Measurements from ENCODE around the gene VPS45.
"Not testable (repeated sequence)": the region's sequence is repeated elsewhere in the genome, so short reads cannot be mapped to it uniquely, and the experiment has no call there.

VPS45 gene

DNA sequence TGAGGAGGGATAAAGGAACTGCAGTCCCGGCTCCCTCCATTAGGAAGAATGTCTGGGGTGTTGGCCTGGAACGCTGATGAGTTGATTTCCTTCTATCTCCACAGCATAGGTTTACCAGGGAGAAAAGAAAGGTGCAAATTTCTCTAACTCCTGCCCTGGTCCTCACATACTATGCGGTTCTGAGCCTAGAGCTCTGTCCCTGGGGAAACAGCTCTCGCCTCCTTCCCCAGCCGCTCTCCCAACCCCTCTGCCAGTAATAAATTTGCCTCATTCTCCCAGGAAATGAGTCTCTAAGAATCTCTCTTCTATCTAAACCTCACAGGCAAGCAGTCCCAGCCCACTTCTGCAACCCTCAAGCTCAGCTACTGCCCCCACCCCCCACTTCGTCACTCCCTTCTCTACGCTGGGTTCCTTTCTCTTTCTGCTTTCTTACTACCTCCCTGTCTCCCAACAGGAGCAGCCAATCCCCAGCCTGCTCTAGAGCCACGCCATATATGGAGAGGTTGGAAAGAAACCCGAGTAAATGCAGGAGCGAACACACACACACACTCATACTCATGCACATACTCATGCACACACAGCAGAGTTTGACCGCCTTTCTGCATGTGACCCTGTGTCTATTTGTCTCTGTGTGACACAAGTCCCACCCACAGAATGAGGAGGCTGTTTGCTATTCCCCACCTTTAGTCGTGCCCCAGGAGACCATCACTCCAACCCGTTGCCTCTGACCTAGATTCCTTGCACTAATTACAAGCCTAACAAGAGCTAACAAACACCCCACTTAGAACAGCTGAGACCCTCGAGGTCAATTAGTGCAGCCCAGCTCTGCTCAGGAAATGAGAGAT, 95.5 kb downstream of the VPS45 start:
- DNase-seq, result no peak

DNA sequence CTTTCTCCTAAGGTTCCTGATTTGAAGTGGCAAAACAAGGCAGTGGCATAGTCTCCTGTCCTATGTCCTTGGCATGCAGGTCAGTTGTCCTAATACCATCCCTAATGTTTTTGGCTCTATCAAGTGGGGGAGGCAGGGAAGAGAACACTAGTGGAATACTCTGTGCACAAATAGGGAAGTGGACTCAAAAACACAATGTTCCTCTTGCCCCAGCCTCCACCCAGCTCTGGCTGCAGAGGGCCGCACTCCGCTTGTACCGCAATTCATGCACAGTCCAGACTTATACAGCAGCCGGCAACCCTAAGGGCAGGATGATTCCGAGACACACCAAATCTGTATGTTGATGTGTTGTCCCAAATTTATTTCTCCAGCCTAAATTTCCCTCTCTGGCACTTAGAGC, 96.6 kb downstream of the VPS45 start:
- no peak for DNase-seq

DNA sequence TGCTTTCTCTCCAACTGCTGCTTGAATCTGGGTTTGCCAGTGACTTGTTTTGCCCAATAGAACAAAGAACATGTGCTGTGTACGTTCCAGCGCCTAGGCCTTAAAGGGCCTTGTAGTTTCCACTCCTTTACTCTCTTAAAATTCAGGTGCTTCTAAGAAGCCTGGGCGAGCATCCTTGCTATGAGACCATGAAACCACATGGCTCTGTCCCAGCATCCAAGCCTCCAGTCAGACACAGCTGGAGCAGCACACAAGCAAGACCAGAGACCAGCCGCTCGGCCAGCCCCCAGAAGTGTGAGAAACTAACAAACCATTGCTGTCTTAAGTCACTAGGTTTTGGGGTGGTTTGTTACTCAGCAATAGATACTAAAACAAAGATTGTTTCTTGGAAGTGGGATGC, 97.2 kb downstream of the VPS45 start:
- no peak for DNase-seq

GRCh38 chr1:150165622-150166612, 98.3 kb downstream of the VPS45 start:
- peak in 2 of 4 experiments; percentile 7 to 11 for DNase-seq

- peak; percentile 4 to 31 (median 18) for DNase-seq
Measured at GRCh38 chr1:150168960-150169601, 101.5 kb downstream of the VPS45 start.

DNA sequence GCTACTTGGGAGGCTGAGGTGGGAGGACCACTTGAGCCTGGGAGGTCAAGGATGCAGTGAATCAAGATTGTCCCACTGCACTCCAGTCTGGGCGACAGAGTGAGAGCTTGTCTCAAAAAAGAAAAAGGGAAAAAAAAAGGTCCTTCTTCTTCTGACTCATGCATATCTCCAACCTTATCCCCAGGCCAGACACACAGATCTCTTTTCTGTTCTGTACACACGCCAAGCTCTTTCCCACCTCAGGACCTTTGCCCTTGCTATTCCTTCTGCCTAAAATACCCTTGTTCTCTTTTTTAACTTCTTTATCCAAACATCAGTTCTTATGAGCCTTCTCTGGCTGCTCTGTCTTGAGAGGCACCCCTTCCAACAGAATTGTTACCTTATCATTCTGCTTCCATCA, 104.2 kb downstream of the VPS45 start:
- no peak for DNase-seq

DNA sequence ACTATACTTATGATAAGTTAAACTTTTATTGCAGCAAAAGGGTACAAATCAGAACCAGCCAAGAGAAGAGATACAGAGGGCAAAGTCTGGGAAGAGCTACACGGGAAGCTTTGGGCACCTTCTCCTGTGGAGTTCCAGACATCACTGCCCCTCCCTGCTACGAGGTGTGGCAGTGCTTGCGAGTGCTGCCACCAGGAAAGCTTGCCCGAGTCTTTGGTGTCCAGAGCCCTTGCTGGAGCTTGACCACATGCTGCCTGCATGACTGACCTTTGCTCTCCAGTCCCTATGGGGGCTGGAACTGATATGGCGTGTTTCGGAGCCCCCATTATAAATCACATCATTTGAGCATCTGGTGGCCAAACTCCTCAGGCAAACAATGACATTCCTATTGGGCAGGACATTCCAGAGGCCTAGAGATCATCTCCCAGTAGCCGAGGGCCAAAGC, 105.6 kb downstream of the VPS45 start:
- no peak for DNase-seq

GRCh38 chr1:150176593-150176992, 109.0 kb downstream of the VPS45 start:
- DNase-seq, result no peak

DNA sequence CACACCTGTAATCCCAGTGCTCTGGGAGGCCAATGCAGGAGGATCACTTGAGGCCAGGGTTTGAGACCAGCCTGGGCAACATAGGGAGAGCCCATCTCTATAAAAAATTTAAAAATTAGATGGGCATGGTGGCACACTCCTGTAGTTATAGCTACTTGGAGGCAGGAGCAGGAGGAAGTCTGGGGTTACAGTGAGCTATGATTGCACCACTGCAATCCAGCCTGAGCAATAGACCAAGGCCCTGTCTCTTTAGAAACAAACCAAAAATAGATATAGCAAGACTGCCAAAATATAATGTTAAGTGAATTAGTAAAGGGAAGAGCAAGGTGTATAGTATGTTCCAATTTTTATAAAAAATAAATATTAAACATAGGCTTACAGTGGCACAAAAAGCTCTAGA, 111.0 kb downstream of the VPS45 start:
- DNase-seq, result no peak

- DNase-seq, result no peak
Measured at GRCh38 chr1:150179867-150180266, 112.3 kb downstream of the VPS45 start.

DNA sequence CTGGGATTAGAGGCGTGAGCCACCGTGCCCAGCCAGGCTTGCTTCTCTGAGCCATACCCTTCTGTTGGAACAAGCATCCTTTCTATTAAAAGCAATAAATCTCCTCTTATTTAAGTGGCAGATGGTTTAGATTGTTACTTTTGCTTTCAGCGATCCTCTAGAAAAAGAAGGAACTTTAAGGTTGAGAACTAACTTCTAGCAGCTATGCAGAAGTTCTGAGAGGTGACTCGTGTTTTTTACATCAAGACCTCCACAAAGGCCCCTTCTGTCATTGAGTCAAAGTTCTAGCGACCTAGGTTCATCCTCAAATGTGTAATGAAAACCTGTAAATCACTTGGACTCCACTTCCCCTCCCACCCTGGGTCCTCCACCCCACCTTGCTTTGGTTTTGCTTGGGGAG, 112.9 kb downstream of the VPS45 start:
- no peak for DNase-seq

DNA sequence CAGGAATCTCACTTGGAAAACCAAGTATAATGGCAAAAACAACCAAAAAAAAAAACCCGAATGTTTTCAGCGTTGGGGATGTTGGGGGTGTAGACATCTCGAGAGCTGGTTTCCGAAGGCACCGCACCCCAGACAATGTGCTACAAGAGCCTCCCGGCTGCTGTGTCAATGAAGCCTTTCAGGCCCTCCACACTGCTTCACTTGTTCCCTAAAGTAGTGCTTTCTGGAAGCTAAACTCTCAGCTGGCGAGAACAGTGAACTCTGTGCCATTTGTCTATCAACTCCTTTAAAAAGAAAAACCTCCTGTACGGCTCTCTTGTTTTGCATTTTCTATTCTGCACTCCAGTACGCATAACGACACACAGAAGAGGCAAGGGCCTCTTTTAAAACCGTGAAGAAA, 114.7 kb downstream of the VPS45 start:
- no peak for DNase-seq

DNA sequence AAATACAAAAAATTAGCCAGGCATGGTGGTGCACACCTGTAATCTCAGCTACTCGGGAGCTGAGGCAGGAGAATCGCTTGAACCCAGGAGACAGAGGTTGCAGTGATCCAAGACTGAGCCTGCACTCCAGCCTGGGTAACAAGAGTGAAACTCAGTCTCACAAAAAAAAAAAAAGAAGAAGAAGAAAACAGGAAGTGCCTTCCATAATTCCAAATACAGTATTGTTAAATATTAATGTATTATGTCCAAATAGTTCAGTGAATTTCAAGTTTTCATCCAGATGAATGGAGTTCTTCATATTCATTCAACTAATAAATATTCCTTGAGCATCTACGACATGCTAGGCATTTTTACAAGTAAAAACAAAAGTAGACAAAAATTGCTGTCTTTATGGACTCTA, 115.5 kb downstream of the VPS45 start:
- no peak for DNase-seq

- DNase-seq, result no peak
Measured at GRCh38 chr1:150185481-150185880, 117.9 kb downstream of the VPS45 start.

DNA sequence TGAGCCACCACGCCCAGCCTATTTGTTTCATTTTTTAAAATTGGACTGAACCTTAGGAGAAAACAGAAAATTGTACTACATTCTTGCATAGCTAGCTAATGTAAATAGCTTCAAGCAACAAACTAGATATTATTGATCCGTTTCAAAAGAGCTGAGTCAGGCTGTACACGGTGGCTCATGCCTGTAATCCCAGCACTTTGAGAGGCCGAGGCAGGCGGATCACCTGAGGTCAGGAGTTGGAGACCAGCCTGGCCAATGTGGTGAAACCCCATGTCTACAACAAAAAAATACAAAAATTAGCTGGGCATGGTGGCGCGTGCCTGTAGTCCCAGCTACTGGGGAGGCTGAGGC, 118.8 kb downstream of the VPS45 start:
- DNase-seq, result not testable (repeated sequence)

DNA sequence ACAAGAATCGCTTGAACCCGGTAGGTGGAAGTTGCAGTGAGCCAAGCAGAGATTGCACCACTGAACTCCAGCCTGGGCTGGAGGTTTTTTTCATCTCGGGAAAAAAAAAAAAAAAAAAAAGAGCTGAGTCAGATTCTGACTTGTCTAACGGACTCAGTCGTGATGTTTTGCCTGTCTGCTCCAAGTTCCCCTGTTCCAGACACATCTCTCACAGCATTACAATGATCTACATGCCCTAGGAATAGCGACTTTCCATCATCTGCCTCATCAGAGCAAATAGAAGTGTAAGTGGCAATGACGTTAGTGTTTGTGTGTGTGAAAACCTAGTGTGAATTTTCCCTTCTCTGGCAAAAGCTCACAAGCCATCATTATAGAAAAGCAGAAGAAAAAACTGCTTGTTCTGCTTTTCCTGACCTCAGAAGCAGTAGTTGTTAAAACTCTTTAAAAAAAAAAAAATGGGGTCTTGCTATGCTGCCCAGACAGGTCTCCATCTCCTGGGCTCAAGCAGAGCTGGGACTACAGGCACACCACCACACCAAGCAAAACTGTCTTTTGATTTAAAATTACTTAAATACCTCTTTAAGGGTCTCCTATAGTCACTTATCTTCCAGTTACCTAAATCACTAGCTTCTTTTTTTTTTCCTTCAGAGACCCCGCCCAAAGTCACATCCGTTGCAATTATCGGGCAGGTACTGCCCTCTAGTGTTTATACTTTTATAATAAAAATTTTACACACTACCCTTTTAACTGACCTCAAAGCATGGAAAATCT, 119.4 kb downstream of the VPS45 start:
- peak in 1 of 4 experiments; percentile 4 for DNase-seq

DNA sequence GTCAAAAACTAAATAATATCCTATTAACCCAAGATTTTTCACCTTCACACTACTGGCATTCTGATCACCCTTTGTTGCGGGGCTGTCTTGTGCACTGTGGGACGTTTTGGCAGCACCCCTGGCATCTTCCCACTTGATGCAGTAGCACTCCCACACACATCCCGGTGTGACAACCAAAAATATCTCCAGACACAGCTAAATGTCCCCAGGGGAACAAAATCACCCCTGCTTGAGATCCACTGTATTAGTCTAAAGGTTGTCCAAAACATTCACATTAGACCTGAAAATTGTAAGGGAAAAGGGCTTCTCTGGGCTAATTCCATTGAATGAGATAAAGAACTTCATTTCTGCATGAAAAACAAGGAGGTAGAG, 120.0 kb downstream of the VPS45 start:
- DNase-seq, result no peak

- DNase-seq, result no peak
Measured at GRCh38 chr1:150192012-150192411, 124.4 kb downstream of the VPS45 start.

DNA sequence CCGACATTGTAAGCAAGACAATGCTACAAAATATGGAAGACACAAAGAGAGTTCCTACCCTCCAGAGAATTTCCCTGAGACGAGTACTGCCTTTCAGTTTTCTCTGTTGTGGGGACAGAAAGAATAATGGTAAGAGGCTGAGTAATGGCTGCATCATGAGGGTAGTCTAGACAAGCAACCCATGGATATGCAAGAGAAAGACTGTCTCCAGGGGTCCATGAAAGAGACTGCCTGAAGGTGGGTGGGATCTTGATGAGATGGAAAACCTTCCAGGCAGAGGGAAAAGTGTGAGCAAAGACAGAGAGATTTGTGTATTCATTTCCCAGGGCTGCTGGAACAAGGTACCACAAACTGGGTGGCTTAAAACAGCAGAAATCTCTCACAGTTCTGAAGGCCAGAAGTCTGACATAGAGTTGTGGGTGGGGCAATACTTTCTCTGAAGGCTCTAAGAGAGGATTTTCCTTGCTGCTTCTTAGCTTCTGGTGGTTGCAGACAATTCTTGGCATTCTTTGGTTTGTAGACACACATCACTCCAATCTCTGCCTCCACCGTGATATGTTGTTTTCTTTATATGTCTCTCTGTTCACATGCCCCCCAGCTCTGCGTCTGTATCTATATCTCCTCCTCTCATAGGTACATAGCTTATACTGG, 126.9 kb downstream of the VPS45 start:
- DNase-seq, result no peak

Measured in activated CD4-positive, CD25-positive, alpha-beta regulatory T cell (primary cell).